HG03342 (cell line): Measurements from ENCODE around the gene EDEM1.
A peak's percentile ranks its signal among the peaks of the same experiment; 100 is the strongest.

Experiments
- ATAC-seq: cut with Tn5 transposase; IDR thresholded peaks from one replicate; pipeline ENCODE4 v1.9.1; 2021; ENCODE audit warnings: mild to moderate bottlenecking, moderate library complexity; ENCODE audit not compliant: unreplicated experiment

EDEM1 gene

DNA sequence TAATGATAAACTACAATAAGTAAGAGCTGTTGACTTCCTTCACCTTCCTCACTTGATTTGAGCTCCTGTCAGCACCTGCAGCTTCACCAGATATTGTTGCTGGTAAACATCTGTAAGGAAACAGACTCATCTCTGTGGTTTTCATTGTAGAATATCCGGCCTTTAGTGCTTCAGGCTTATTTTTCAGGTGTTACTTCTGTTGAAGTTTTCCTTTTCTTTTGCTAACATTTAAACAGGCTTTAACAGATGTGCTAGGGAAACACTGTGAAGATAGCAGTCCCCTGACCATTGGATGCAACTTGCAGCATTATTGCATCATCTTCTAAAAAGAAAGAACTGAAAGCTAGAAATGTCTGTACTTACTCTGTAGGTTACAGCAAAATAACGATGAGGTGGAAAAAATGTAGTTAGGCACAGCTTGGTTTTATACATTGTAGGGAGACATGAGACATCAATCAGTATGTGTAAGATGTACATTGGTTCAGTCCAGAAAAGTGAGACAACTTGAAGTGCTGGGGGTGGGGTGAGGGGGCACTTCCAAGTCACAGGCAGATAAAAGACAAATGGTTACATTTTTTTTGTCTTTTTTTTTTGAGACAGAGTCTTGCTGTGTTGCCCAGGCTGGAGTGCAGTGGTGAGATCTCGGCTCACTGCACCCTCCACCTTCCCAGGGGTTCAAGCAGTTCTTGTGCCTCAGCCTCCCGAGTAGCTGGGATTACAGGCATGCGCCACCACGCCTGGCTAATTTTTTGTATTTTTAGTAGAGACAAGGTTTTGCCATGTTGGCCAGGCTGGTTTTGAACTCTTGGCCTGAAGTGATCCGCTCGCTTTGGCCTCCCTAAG lies 10.2 kb downstream of the EDEM1 start:
- ATAC-seq: peak; percentile 76

GRCh38 chr3:5198313-5198677 lies 10.8 kb downstream of the EDEM1 start:
- no peak for ATAC-seq

DNA sequence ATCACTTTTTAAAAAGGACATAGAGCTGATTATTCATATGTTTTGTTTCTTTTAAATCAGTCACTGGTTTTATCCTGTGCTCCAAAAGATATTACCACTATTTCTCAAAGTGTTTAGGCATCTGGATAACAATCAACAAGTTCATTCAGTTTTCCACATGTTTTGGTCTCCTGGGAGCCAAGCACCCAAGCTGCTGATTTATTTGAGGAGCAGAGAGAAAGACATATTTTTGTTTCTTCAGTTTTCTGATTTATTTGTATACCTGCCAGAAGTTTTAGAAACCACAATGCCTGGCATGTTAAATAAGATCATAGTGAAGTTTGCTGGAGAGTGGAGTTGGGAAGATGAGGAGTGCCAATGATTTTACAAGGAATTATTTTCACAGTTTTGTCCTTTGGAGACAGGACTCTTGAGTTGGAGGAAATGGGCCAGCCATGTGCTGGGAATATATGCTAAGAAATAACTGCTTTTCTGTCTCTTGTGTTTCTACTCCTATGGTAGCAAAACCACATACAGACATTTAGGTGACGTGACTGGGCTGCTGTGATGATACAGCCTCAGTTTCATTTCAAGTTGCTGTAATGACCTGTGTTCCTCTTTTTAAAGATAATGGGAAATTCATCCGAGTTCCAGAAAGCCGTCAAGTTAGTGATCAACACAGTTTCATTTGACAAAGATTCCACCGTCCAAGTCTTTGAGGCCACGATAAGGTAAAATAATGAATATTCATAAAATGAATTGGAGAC lies 11.7 kb downstream of the EDEM1 start:
- peak; percentile 41 for ATAC-seq

- ATAC-seq: no peak
Observed at GRCh38 chr3:5201536-5201935, 14.0 kb downstream of the EDEM1 start.

- ATAC-seq: no peak
Observed at GRCh38 chr3:5202222-5202621, 14.7 kb downstream of the EDEM1 start.

GRCh38 chr3:5205165-5205941 lies 17.8 kb downstream of the EDEM1 start:
- ATAC-seq: peak; percentile 95

- ATAC-seq: no peak
Observed at GRCh38 chr3:5210926-5211325, 23.4 kb downstream of the EDEM1 start.

- ATAC-seq: no peak
Observed at GRCh38 chr3:5212628-5213573, 25.4 kb downstream of the EDEM1 start.

DNA sequence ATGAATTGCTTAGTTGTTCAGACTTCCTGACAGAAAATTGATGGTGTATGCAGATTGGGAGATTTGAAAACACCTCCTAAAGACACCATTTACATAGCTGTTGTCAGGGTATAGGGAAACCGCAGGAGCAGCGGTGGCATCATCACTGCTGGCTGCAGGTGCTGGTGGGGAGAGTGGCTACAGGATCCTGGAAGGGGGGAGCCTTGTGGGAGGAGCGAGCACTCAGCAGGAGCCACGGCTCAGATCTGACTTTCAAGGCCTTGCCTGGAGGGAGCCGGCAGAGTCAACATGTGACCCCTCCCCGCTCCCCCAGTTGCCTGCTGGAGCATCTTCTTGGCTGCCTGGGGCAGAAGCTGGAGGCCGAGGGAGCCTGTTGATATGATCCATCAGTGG lies 26.1 kb downstream of the EDEM1 start:
- no peak for ATAC-seq

DNA sequence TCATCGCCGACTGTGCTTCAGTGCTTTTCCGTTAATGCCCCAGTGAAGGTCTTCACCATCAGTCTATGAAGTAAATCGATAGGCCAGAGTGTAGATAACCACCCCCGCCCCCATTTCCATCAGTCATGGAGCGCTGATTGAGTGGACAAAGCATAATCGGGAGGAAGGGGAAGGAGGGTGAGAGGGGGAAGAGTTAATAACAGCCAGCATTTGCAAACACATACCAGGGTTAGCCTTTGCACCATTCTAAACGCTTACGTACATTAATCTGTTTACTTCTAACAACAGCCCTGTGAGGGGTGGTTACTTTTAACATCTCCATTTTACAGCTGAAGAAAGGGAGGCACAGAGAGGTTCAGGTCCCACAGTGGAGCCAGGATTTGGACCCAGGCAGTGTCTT lies 26.8 kb downstream of the EDEM1 start:
- no peak for ATAC-seq

DNA sequence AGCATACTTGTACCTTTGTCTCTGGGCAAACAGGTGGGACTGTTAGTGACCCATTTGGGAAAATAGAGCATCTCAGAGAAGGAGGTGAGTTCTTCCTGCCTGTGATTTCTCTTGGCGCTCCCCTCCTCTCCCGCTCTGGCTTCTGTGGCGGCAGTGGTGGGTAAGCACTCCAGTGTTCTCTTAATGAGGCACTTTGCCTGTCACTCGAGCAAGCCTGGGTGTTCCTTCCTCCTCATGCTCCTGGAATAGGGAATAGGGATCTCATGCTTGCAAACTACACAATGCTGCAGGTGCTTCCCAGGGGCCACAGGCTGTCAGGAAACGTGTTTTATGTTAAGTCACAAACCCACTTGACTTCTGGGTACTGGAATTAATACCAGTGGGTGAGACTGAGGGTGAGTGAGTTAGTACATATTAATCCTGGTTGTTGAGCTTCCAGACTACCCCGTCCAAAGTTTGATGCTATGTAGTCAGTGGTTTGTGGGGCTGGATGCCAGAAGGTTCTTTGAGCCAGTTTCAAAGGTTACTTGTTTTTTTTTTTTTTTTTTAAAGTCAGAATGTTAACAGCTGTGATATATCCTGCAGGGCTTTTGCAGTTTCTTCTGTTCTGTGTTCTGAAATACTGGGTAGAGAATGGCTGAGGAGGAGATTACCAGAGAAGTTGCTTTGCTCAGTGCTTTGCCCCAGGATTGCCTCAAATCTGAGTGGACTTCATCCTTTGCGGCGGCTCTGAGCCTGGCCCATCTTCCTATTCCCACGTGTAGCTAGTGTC lies 30.5 kb downstream of the EDEM1 start:
- ATAC-seq: no peak

DNA sequence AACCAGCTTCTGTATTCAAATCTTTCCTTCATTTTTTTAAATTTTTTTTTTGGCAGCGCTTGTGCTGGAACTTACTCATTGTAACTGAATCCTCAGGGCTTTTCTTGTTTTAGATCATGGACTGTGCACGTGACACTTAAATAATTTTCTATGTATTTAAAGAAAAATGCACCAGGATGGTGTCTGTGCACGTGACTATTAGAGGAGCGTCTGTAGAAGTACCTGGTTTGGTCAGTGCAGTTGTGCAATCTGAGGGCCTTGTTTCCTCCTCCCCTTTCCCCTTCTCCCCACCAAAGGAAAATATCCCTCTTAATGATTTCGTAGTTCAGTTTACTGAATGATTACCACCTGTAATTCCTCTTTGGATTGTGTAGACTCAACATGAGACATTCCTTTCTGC lies 31.3 kb downstream of the EDEM1 start:
- no peak for ATAC-seq

- no peak for ATAC-seq
Observed at GRCh38 chr3:5219216-5219615, 31.7 kb downstream of the EDEM1 start.

DNA sequence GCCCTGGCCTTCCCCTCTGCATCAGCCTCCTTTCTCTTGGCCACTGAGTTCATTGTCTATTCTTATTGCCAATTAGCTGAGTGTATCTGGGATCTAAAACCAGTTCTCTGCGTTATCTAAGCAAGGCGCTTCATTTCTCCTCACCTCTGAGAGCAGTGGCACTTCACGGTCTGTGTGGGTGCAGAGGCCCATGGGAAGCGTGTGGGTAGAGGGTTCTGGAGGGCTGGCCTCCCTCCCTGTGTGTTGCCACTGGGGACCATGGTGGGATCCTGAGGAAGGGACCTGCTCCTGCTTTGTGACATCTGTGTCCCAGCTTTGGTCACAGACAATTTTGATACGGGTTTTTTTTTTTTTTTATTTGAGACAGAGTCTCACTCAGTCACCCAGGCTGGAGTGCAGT lies 32.7 kb downstream of the EDEM1 start:
- no peak for ATAC-seq

DNA sequence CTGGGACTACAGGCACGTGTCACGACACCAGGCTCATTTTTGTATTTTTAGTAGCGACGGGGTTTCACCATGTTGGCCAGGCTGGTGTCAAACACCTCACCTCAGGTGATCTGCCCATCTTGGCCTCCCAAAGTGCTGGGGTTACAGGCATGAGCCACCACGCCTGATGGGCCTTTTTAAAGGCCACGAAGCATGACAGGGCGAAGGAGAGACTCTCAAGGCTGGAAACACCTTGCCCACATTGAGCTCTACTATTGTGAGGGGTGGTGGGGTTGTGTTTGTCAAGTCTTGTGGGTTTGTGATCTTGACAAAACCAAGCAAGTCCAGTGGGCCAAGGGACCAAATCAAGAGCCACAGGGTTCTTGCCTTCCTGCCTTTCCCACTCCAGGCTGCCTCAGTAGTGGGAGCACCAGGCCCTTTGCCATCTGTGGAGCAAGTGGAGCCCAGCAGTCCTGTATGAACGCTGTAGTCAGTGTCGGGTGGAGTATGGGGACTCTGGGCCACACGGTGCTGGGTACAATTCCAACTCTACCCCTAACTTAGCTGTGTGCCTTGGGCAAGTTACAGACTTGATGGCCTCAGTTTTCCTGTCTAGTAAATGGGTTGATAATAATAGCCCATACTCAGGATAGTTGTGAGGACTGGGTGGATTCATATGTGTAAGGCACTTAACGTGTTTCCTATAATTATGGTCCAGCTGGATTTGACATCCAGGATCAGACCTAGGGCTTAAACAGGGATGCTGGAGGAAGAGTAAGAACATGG lies 33.3 kb downstream of the EDEM1 start:
- no peak for ATAC-seq

DNA sequence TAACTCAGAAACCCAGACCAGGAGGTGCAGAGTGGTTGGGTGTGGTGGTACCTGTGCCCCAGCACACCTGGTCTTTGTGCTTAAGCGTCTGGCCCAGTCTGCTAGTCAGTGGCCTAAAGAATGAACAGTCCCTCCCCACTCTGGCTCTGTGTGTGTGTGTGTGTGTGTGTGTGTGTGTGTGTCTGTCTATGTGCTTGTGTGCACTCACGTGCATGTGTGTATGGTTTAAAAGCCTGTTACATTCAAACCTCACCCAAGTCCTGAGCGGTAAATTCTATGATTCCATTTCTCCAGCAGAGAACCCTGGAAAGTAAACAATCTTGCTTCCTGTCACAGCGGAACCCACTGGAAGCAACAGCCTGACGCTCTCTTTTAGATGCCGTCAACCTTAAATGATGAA lies 34.2 kb downstream of the EDEM1 start:
- ATAC-seq: no peak

DNA sequence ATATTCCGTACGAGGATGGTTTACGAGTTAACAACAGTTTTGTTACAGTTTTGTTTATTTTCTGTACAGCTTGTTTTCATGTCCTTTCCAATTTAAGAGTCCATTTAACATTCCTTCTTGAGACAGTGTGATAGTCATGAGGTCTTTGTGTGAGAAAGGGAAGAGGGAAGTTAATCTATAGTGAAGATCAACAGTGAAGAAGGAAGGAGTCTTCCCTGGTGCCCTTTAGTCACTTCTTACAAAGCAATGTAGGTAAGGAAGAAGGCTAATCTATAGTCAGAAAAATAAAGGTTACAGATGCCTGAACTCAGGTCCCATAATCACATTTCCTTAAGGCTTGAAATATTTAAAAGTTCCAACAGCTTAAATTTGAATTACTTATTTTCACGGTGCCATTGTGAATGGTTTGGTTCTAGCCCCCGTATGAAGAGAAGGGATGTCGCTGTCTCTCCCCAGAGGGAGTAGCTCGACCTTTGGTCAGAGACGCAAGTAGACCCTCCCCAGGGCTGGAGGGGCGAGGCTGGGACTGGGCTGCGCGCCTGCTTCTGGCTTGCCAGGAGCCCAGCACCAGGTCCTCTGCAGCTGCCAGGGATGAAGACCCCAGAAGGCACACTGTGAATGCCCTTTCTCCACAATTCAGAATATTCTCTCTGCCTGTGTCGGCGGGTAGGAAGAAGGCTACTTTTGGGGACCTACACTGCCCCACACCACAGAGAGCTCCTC lies 34.9 kb downstream of the EDEM1 start:
- ATAC-seq: no peak

DNA sequence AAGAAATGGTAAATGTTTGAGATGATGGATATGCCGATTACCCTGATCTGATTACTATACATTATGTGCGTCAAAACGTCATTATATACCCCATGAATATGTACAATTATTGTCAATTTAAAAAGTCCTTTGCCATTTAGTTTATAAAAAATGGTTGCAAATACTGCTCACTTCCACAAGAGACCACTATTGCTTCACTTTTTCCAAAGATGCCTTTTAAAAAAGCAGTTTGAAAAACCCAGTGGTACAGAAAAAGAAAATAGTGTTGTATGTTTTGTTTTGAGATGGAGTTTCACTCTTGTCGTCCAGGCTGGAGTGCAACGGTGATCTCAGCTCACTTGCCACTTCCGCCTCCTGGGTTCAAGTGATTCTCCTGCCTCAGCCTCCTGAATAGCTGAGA lies 39.3 kb downstream of the EDEM1 start:
- no peak for ATAC-seq
